Inferior parietal cortex (tissue), 1 donor: ENCODE results near the gene MAFB.
"Not testable (repeated sequence)": the region's sequence is repeated elsewhere in the genome, so short reads cannot be mapped to it uniquely, and the experiment has no call there.

Source experiments
- DNase-seq: peaks from one replicate; pipeline ENCODE4 v3.0.0-alpha.2; 2016; ENCODE audit errors: extremely low spot score

MAFB gene

GRCh38 chr20:40689100-40689942, at the start of gene MAFB:
Gene MAFB (minus strand): TSS chr20:40689236. CDS start chr20:40688850, 386 bp downstream.
- DNase-seq: peak; percentile 88

DNA sequence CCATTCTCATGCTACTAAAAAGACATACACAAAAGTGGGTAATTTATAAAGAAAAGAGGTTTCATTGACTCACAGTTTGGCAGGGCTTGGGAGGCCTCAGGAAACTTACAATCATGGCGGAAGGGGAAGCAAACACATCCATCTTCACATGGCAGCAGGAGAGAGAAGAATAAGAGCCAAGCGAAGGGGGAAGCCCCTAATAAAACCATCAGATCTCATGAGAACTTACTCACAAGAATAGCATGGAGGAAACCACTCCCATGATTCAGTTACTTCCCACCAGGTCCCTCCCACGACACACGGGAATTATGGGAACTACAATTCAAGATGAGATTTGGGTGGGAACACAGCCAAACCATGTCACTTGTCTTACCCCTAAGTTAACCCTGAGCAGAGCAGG, 47.4 kb upstream of the MAFB start:
- not testable (repeated sequence) for DNase-seq

DNA sequence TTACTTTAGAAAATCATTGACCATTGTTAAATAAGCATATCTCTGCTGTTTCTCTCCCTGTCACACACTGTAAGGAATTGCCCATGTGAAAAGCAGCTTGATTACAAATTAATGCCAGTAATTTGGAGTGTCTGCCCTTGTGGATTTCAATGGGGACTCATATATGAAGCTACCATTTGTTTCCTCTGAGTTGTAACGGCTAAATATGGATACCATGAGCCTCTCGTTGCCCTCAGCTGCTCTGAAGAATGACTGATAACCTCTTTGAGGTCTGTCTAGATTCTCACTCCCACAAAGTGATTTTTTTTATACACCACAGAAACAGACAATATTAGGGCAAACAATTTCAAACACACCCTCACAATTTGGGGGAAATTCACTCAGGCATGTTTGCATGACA, 40.0 kb upstream of the MAFB start:
- DNase-seq: no peak

GRCh38 chr20:40728470-40728869, 39.4 kb upstream of the MAFB start:
- no peak for DNase-seq

GRCh38 chr20:40727960-40728359, 38.9 kb upstream of the MAFB start:
- no peak for DNase-seq

DNA sequence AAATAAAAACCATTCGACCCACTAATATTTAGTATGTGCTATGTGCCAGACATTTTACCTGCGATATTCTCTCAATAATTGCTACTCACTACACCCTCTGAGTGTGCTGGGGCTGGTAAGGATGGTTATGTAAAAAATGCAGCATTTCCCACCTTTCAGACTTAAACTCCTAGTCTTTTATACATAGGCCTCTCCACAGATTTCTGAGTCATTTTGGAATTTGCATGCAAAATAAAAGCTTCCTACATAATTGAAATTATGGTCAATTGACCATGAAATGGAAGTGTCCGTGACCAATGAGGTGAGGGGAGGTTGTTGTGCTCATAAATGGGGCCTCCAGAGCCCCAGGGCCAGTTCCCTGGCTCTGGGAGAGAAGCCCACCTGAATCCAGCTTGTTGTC, 37.7 kb upstream of the MAFB start:
- no peak for DNase-seq

- no peak for DNase-seq
Observed at GRCh38 chr20:40724566-40724965, 35.5 kb upstream of the MAFB start.

DNA sequence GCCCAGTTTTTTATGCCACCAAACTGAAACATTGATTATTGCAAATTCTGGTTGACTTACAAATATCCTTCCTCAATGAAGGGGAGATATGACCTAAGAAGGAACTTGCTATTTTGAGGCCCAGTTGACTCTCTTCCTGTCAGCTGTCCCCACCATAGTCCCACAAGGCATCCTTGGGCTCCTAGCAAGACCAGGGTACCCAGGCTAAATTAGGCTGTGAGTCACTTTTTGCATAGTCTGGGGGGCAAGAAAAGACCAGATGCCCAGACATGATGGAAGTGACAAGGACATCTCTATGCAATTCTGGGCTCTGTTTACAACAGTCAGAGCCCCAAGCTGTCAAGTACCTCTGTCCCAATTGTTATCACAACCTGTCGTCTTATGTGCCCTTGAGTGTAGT, 31.8 kb upstream of the MAFB start:
- DNase-seq: no peak

- no peak for DNase-seq
Observed at GRCh38 chr20:40720099-40720498, 31.1 kb upstream of the MAFB start.

DNA sequence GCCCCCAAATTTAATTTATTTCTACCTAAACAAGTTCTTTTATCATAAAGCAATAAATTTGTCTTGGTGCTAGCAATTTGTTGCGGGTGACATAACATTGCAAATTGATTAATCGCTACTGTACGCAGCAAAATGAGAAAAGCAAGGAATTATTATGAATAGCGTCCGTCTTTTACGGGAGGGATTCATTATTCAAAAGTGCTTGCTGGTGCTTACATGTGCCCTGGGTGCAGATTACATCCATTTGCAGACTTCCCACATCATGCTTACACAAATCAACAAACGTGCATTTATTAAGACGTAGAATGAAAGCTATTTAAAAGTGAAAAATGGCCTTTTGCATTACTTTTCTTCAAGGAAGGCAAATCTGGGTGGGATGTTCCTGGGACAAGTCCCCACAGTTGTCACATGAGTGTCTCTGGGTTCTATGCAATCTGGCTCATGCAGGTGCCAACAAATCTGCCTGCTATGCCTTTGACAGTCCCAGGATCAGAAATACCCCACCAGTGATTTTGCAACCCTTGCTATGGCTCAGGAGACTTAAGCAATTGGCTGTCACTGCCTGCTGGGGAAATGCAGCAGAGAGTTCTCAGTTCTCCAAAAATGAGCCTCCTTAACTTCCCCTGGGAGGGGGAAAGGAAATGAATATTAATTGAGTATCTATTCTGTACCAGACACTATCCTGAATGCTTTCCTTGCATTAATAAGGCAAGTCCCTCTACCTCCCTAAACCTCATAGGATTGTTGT, 30.1 kb upstream of the MAFB start:
- DNase-seq: no peak

DNA sequence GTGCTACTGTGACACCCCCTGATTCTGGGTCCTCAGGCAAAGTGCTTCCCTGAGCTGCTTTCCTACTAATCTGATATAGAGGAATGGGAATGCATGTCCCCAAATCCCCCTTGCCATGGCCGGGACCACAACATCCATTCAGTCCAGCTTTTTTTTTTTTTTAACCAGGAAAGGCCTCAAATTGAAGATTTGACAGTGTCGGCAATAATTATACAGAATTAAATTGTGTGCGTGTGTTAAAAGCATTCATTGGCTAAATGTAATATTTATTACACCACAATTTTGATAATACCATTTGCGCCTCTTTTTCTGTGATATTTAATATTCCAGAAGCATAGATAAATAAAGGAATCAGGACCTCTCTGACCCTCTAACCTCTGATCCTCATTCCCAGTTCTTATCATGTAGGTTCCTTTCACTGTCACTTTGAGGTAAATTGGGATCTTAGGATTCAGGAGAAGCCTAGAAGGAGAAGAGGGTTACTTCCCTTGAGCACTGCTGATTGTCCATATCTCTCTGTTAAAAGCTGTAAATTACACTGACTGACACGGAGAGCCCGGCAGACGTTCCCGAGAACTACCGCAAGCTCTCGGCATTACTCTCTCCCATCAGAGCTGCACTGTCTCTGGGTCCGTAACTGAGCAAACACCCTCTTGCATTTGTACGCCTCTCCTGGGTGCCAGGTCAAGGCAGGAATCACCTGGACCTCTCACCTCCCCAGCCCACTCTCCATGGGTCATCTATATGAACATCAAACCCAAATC, 29.4 kb upstream of the MAFB start:
- no peak for DNase-seq

GRCh38 chr20:40717343-40717865, 28.4 kb upstream of the MAFB start:
- no peak for DNase-seq

DNA sequence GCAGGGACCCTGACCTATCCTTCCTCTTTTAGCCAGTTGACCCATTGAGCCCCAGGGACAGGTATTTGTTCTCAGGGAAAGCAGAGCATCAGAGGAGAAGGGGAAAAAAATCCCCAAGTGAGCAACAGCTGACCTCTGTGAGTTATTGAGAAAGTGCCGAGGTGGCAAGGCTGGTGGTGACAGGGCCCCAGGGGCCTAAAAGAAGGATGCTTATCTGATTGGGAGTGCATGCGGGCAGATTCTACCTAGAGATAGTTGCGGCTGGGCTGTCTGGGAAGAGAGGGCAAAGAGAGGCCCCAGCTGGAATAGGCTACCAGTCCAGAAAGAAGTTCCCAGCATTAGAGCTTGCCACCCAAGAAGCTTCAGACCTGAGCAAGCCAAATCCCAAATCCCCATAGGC, 26.5 kb upstream of the MAFB start:
- DNase-seq: no peak

GRCh38 chr20:40714916-40715315, 25.9 kb upstream of the MAFB start:
- DNase-seq: no peak

DNA sequence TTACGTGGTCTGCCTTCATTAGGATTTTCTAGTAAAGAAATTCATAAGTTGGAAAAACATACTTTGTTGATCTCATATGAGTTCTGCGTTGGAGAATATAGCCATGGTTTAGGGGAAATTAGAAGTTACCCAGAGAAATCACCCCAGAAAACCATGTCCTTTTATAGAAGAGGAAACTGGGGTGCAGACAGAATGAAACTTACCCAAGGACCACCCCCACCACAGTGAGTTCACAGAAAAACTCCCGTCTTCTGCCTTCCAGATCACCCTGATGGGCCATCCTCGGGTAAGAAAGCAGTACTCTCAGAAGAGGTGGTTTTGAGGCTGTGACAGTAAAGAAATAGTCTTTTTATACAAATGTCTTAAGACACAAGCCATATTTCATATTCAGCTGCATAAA, 25.1 kb upstream of the MAFB start:
- no peak for DNase-seq

DNA sequence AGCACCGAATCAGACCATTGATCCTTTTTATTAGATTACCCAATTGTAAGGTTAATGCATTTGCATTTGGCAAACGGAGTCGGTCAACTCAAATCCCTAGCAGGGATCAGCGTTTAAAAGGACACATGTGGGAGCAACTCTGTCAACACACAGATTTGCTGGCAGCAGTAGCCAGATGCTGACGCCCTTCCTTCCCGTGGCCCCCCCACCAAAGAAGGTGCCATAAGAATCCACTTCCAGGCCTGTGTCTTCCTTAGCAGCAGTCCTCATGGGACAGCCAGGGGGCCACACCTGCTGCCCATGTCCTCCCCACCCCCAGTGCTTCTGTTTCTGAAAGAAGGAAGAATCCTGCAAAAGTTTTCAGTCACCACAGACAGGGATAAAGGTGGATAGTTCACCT, 24.5 kb upstream of the MAFB start:
- DNase-seq: no peak

DNA sequence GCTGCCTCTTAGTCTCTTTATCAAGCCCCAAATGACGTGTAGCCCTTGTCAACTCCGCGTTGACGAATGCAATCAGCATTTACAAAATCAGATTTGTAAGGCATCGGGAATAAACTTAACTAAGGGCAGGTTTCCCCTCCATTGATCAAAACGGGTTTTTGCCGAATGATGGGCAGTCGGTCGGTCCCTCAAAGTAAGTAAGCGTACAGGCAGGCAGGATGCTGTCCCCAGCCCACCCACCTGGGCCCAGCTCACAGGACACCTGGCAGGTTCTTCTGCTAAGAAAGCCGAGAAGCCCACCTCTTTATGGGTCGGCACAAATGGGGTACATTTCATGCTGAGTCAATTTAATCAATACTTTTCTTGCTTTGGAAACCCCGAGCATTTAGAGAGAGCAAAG, 22.0 kb upstream of the MAFB start:
- no peak for DNase-seq

GRCh38 chr20:40710603-40711002, 21.6 kb upstream of the MAFB start:
- DNase-seq: peak; percentile 17

DNA sequence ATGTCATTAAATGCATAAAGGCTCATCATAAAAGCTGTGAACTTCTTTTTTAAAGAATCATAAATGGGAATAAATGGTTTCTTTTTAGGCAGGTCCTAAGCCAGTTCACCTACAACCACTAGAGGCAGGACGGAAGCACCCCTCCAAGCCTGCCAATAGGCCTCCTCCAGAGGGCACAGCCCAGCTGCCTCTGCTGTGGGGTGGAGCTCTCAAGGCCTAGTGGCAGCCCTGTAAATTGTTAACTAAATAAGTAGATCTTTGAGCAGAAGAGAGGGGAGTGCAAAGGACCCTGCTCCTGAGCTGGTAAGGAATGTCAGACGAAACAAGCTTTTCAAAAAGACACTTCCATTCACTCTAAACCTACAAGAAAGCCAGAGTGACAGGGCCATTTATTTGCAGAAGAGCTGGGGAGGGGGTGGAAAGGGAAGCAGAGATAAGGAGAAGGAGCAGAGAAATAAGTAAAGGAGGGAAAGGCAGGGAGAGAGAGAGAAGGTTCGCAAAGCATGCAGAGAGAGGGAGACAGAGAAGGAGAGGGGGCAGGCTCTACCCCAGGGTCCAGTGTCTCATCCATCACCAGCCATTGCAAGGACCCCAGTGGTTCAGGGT, 18.0 kb upstream of the MAFB start:
- DNase-seq: no peak

DNA sequence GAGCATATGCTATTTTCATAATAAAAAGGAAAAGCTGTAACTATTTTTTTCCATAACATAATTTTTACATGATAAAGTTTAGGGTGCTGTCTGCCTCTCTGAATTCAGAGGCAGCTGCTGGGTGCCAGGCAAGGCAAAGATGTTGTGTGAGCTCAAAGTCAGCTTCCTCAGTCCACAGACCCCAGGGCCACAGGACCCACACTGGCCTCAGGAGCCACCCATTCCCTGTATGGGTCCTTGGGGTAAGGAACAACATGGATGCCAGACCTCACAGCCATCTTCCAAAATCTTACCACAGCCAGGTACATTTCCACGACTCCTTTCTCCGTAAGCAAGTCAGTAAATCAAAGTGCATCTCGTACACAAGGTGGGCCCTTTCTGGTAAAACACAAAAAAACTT, 16.4 kb upstream of the MAFB start:
- DNase-seq: no peak

GRCh38 chr20:40704828-40705227, 15.8 kb upstream of the MAFB start:
- no peak for DNase-seq
